ENCODE data around the gene C2. TPM values are rescaled to one million over a fixed set of nuclear protein-coding genes. Genes with fewer than 3 reads are reported as not detected.
"Not testable (repeated sequence)": the region's sequence is repeated elsewhere in the genome, so short reads cannot be mapped to it uniquely, and the experiment has no call there.

C2 gene
- total RNA-seq, 1 experiment from 2014 or later, result 1.3 TPM

GRCh38 chr6:31979238-31979898 lies 51.9 kb downstream of the C2 start (continued):
- TF ChIP-seq ATF2 (CRISPR knock-in tag; IDR thresholded peaks at IDR 0.05; ENCODE audit: borderline replicate concordance, low read depth), result no peak
- no peak for TF ChIP-seq MLX (CRISPR knock-in tag; IDR thresholded peaks at IDR 0.05)
- TF ChIP-seq MYBL2 (CRISPR knock-in tag; IDR thresholded peaks at IDR 0.05), result no peak
- TF ChIP-seq ZNF532 (CRISPR knock-in tag; IDR thresholded peaks at IDR 0.05; ENCODE audit: borderline replicate concordance), result no peak
- TF ChIP-seq AFF4 (CRISPR knock-in tag; IDR thresholded peaks at IDR 0.05; ENCODE audit: borderline replicate concordance), result no peak
- TF ChIP-seq CREB1 (CRISPR knock-in tag; IDR thresholded peaks at IDR 0.05), result no peak
- no peak for TF ChIP-seq FOXP1 (CRISPR knock-in tag; IDR thresholded peaks at IDR 0.05; ENCODE audit: borderline replicate concordance)
- no peak for TF ChIP-seq RELA (CRISPR knock-in tag; IDR thresholded peaks at IDR 0.05; ENCODE audit: borderline replicate concordance)
- TF ChIP-seq PREB (CRISPR knock-in tag; IDR thresholded peaks at IDR 0.05; ENCODE audit: borderline replicate concordance), result no peak

GRCh38 chr6:31980195-31980876 lies 52.8 kb downstream of the C2 start:
- DNase-seq (ENCODE audit: low spot score); H3K4me3 Mint-ChIP-seq; H3K4me1 Mint-ChIP-seq; H3K27me3 Mint-ChIP-seq (ENCODE audit: low read depth); POLR2A ChIA-PET; CTCF ChIA-PET; H3K36me3 Mint-ChIP-seq; H3K27ac Mint-ChIP-seq; H3K9me3 Mint-ChIP-seq; ATAC-seq: not testable (repeated sequence)

GRCh38 chr6:31980998-31981397 lies 53.5 kb downstream of the C2 start:
- H3K9me3 Mint-ChIP-seq; POLR2A ChIA-PET; ATAC-seq; H3K27ac Mint-ChIP-seq; DNase-seq (ENCODE audit: low spot score); CTCF ChIA-PET; H3K36me3 Mint-ChIP-seq; H3K4me3 Mint-ChIP-seq; H3K27me3 Mint-ChIP-seq (ENCODE audit: low read depth); H3K4me1 Mint-ChIP-seq: not testable (repeated sequence)

GRCh38 chr6:31981744-31982143 lies 54.2 kb downstream of the C2 start, which contains the start of gene C4A:
C4A (plus strand) TSS chr6:31982057; CDS start chr6:31982108, 51 bp downstream.
- H3K4me3 Mint-ChIP-seq; H3K4me1 Mint-ChIP-seq; CTCF ChIA-PET; H3K9me3 Mint-ChIP-seq; DNase-seq (ENCODE audit: low spot score); H3K27ac Mint-ChIP-seq; H3K36me3 Mint-ChIP-seq; H3K27me3 Mint-ChIP-seq (ENCODE audit: low read depth); POLR2A ChIA-PET; ATAC-seq: not testable (repeated sequence)

- H3K36me3 Mint-ChIP-seq; CTCF ChIA-PET; H3K4me1 Mint-ChIP-seq; POLR2A ChIA-PET; H3K27me3 Mint-ChIP-seq (ENCODE audit: low read depth); H3K27ac Mint-ChIP-seq; DNase-seq (ENCODE audit: low spot score); H3K4me3 Mint-ChIP-seq; H3K9me3 Mint-ChIP-seq: not testable (repeated sequence)
- ATAC-seq, result peak; percentile 78
Observed at GRCh38 chr6:31989363-31989762, 61.8 kb downstream of the C2 start.

- H3K27me3 Mint-ChIP-seq (ENCODE audit: low read depth); H3K4me1 Mint-ChIP-seq; H3K4me3 Mint-ChIP-seq: not testable (repeated sequence)
Observed at GRCh38 chr6:31994421-31994820, 66.9 kb downstream of the C2 start.

More at GRCh38 chr6:31994421-31994820, 66.9 kb downstream of the C2 start:
- CTCF ChIA-PET; H3K27ac Mint-ChIP-seq; H3K36me3 Mint-ChIP-seq; ATAC-seq; DNase-seq (ENCODE audit: low spot score); POLR2A ChIA-PET; H3K9me3 Mint-ChIP-seq: not testable (repeated sequence)
